ENCODE data around the gene NARS2.
"Not testable (repeated sequence)": the region's sequence is repeated elsewhere in the genome, so short reads cannot be mapped to it uniquely, and the experiment has no call there.

Gene NARS2

GRCh38 chr11:78532991-78533390 lies 41.7 kb downstream of the NARS2 start:
- Mint-ChIP-seq H3K4me3 (no peak overlapping the region), H3K27me3 (no peaks in the 10 kb centered on the region), H3K36me3 (ENCODE audit: insufficient read depth) (peaks cover 5% of the 10 kb centered on the region), H3K27ac (ENCODE audit: low read depth) (no peak overlapping the region), H3K9me3 (no peaks in the 10 kb centered on the region), H3K4me1 (no peaks in the 10 kb centered on the region)
- DNase-seq (ENCODE audit: low spot score in 2 of 2) = no peak
- ATAC-seq (replicated peaks; ENCODE audit: extremely low read depth, poor library complexity, severe bottlenecking) = no peak

GRCh38 chr11:78526497-78527146 lies 48.0 kb downstream of the NARS2 start:
- Mint-ChIP-seq H3K9me3 (no peaks in the 10 kb centered on the region), H3K27me3 (no peaks in the 10 kb centered on the region), H3K27ac (ENCODE audit: low read depth) (no peak overlapping the region), H3K4me3 (no peak overlapping the region), H3K36me3 (ENCODE audit: insufficient read depth) (peaks cover 3% of the 10 kb centered on the region), H3K4me1 (no peaks in the 10 kb centered on the region)
- ATAC-seq (replicated peaks; ENCODE audit: extremely low read depth, poor library complexity, severe bottlenecking) = no peak
- DNase-seq (ENCODE audit: low spot score in 2 of 2) = no peak

GRCh38 chr11:78525720-78526119 lies 48.9 kb downstream of the NARS2 start:
- DNase-seq (ENCODE audit: low spot score in 2 of 2) (no peak), ATAC-seq (replicated peaks; ENCODE audit: extremely low read depth, poor library complexity, severe bottlenecking) (no peak)
- Mint-ChIP-seq H3K36me3 (ENCODE audit: insufficient read depth) (peaks cover 3% of the 10 kb centered on the region), H3K27ac (ENCODE audit: low read depth) (no peak overlapping the region), H3K9me3 (no peaks in the 10 kb centered on the region), H3K4me3 (no peak overlapping the region), H3K27me3 (no peaks in the 10 kb centered on the region), H3K4me1 (no peaks in the 10 kb centered on the region)

- no peaks in the 10 kb centered on the region for H3K9me3 Mint-ChIP-seq
- H3K36me3 Mint-ChIP-seq (ENCODE audit: insufficient read depth) = peaks cover 3% of the 10 kb centered on the region
- no peak for ATAC-seq (replicated peaks; ENCODE audit: extremely low read depth, poor library complexity, severe bottlenecking)
- H3K27me3 Mint-ChIP-seq = no peaks in the 10 kb centered on the region
- no peak overlapping the region for H3K4me3 Mint-ChIP-seq
- no peak overlapping the region for H3K27ac Mint-ChIP-seq (ENCODE audit: low read depth)
- DNase-seq (ENCODE audit: low spot score in 2 of 2) = no peak
- H3K4me1 Mint-ChIP-seq = no peaks in the 10 kb centered on the region
Observed at GRCh38 chr11:78520230-78520629, 54.4 kb downstream of the NARS2 start.

- H3K27me3 Mint-ChIP-seq = no peaks in the 10 kb centered on the region
- no peak overlapping the region for H3K4me3 Mint-ChIP-seq
- no peak overlapping the region for H3K27ac Mint-ChIP-seq (ENCODE audit: low read depth)
- H3K36me3 Mint-ChIP-seq (ENCODE audit: insufficient read depth) = peaks cover 1% of the 10 kb centered on the region
- H3K4me1 Mint-ChIP-seq = peaks cover 5% of the 10 kb centered on the region
- no peaks in the 10 kb centered on the region for H3K9me3 Mint-ChIP-seq
- DNase-seq (ENCODE audit: low spot score in 2 of 2) (no peak), ATAC-seq (replicated peaks; ENCODE audit: extremely low read depth, poor library complexity, severe bottlenecking) (no peak)
Observed at GRCh38 chr11:78516281-78516680, 58.4 kb downstream of the NARS2 start.

- no peak overlapping the region for H3K27ac Mint-ChIP-seq (ENCODE audit: low read depth)
- no peak overlapping the region for H3K4me3 Mint-ChIP-seq
Observed at GRCh38 chr11:78514922-78515502, 59.7 kb downstream of the NARS2 start.

GRCh38 chr11:78513085-78513484 lies 61.6 kb downstream of the NARS2 start:
- ATAC-seq (replicated peaks; ENCODE audit: extremely low read depth, poor library complexity, severe bottlenecking); H3K27me3 Mint-ChIP-seq; DNase-seq (ENCODE audit: low spot score in 2 of 2); H3K4me3 Mint-ChIP-seq; H3K9me3 Mint-ChIP-seq; H3K36me3 Mint-ChIP-seq (ENCODE audit: insufficient read depth); H3K4me1 Mint-ChIP-seq; H3K27ac Mint-ChIP-seq (ENCODE audit: low read depth): not testable (repeated sequence)

More at GRCh38 chr11:78514922-78515502, 59.7 kb downstream of the NARS2 start:
- peaks cover 3% of the 10 kb centered on the region for H3K36me3 Mint-ChIP-seq (ENCODE audit: insufficient read depth)
- ATAC-seq (replicated peaks; ENCODE audit: extremely low read depth, poor library complexity, severe bottlenecking) = no peak
- H3K27me3 Mint-ChIP-seq = no peaks in the 10 kb centered on the region
- peaks cover 8% of the 10 kb centered on the region for H3K9me3 Mint-ChIP-seq
- H3K4me1 Mint-ChIP-seq = peaks cover 9% of the 10 kb centered on the region
- no peak for DNase-seq (ENCODE audit: low spot score in 2 of 2)

GRCh38 chr11:78510597-78510996 lies 64.1 kb downstream of the NARS2 start:
- H3K27me3 Mint-ChIP-seq = no peaks in the 10 kb centered on the region
- DNase-seq (ENCODE audit: low spot score in 2 of 2) (no peak), ATAC-seq (replicated peaks; ENCODE audit: extremely low read depth, poor library complexity, severe bottlenecking) (no peak)
- H3K4me1 Mint-ChIP-seq = peaks cover 14% of the 10 kb centered on the region
- no peak overlapping the region for H3K4me3 Mint-ChIP-seq
- no peak overlapping the region for H3K27ac Mint-ChIP-seq (ENCODE audit: low read depth)
- H3K36me3 Mint-ChIP-seq (ENCODE audit: insufficient read depth) = peaks cover 3% of the 10 kb centered on the region
- peaks cover 9% of the 10 kb centered on the region for H3K9me3 Mint-ChIP-seq

GRCh38 chr11:78510025-78510596 lies 64.6 kb downstream of the NARS2 start:
- ATAC-seq (replicated peaks; ENCODE audit: extremely low read depth, poor library complexity, severe bottlenecking) (no peak), DNase-seq (ENCODE audit: low spot score in 2 of 2) (no peak)
- Mint-ChIP-seq H3K36me3 (ENCODE audit: insufficient read depth) (peaks cover 3% of the 10 kb centered on the region), H3K27ac (ENCODE audit: low read depth) (no peak overlapping the region), H3K4me3 (no peak overlapping the region), H3K4me1 (peaks cover 14% of the 10 kb centered on the region), H3K27me3 (no peaks in the 10 kb centered on the region), H3K9me3 (peaks cover 9% of the 10 kb centered on the region)

GRCh38 chr11:78504708-78505107 lies 70.0 kb downstream of the NARS2 start:
- Mint-ChIP-seq H3K27me3 (no peaks in the 10 kb centered on the region), H3K27ac (ENCODE audit: low read depth) (no peak overlapping the region), H3K4me3 (no peak overlapping the region), H3K36me3 (ENCODE audit: insufficient read depth) (peaks cover 2% of the 10 kb centered on the region), H3K4me1 (peaks cover 11% of the 10 kb centered on the region), H3K9me3 (no peaks in the 10 kb centered on the region)
- DNase-seq (ENCODE audit: low spot score in 2 of 2) (no peak), ATAC-seq (replicated peaks; ENCODE audit: extremely low read depth, poor library complexity, severe bottlenecking) (no peak)

GRCh38 chr11:78504181-78504580 lies 70.5 kb downstream of the NARS2 start:
- DNase-seq (ENCODE audit: low spot score in 2 of 2) (no peak), ATAC-seq (replicated peaks; ENCODE audit: extremely low read depth, poor library complexity, severe bottlenecking) (no peak)
- Mint-ChIP-seq H3K27me3 (no peaks in the 10 kb centered on the region), H3K4me1 (peaks cover 11% of the 10 kb centered on the region), H3K9me3 (no peaks in the 10 kb centered on the region), H3K27ac (ENCODE audit: low read depth) (no peak overlapping the region), H3K4me3 (no peak overlapping the region), H3K36me3 (ENCODE audit: insufficient read depth) (peaks cover 2% of the 10 kb centered on the region)

GRCh38 chr11:78499971-78500370 lies 74.7 kb downstream of the NARS2 start:
- no peak for DNase-seq (ENCODE audit: low spot score in 2 of 2)
- Mint-ChIP-seq H3K4me1 (peaks cover 12% of the 10 kb centered on the region), H3K9me3 (no peaks in the 10 kb centered on the region), H3K27ac (ENCODE audit: low read depth) (no peak overlapping the region), H3K27me3 (no peaks in the 10 kb centered on the region), H3K4me3 (no peak overlapping the region), H3K36me3 (ENCODE audit: insufficient read depth) (peaks cover 2% of the 10 kb centered on the region)
- no peak for ATAC-seq (replicated peaks; ENCODE audit: extremely low read depth, poor library complexity, severe bottlenecking)

- no peaks in the 10 kb centered on the region for H3K9me3 Mint-ChIP-seq
- H3K4me1 Mint-ChIP-seq = peaks cover 6% of the 10 kb centered on the region
- H3K36me3 Mint-ChIP-seq (ENCODE audit: insufficient read depth) = peaks cover 2% of the 10 kb centered on the region
- ATAC-seq (replicated peaks; ENCODE audit: extremely low read depth, poor library complexity, severe bottlenecking) = no peak
- no peak for DNase-seq (ENCODE audit: low spot score in 2 of 2)
- no peak overlapping the region for H3K4me3 Mint-ChIP-seq
- no peaks in the 10 kb centered on the region for H3K27me3 Mint-ChIP-seq
- no peak overlapping the region for H3K27ac Mint-ChIP-seq (ENCODE audit: low read depth)
Observed at GRCh38 chr11:78497293-78497692, 77.4 kb downstream of the NARS2 start.

All from central memory CD8-positive, alpha-beta T cell (primary cell).